Ishikawa (cell line): Measurements from ENCODE around the gene ABCB8.

Experiments
- CEBPB ChIP-seq: IDR thresholded peaks from 2 replicates; pipeline ENCODE4 v1.6.1; 2012
- CREB1 ChIP-seq: IDR thresholded peaks from 2 replicates; pipeline ENCODE4 v1.6.1; 2012; ENCODE audit warnings: low read depth
- EGR1 ChIP-seq: IDR thresholded peaks from 2 replicates; pipeline ENCODE4 v1.6.1; 2012
- EP300 ChIP-seq: IDR thresholded peaks from 2 replicates; pipeline ENCODE4 v1.6.1; 2012; ENCODE audit warnings: borderline replicate concordance
- REST ChIP-seq: IDR thresholded peaks from 2 replicates; pipeline ENCODE4 v1.6.1; 2012; ENCODE audit warnings: low read depth, mild to moderate bottlenecking
- YY1 ChIP-seq: IDR thresholded peaks from 2 replicates; pipeline ENCODE4 v1.6.1; 2012; ENCODE audit warnings: low read depth
- TF ChIP-seq, protein P1 (sequence below): IDR thresholded peaks from 2 replicates; pipeline ENCODE4 v1.6.1; 2012

GRCh38 chr7:151091431-151091830, 63.2 kb downstream of the ABCB8 start:
- TF ChIP-seq CREB1 (no peak), REST (no peak), CEBPB (no peak), EP300 (no peak), YY1 (no peak), EGR1 (no peak)
- TF ChIP-seq, protein P1, sequence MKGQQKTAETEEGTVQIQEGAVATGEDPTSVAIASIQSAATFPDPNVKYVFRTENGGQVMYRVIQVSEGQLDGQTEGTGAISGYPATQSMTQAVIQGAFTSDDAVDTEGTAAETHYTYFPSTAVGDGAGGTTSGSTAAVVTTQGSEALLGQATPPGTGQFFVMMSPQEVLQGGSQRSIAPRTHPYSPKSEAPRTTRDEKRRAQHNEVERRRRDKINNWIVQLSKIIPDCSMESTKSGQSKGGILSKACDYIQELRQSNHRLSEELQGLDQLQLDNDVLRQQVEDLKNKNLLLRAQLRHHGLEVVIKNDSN: no peak
